ENCODE measurements around the gene FAM3C. TPM values are rescaled to one million over a fixed set of nuclear protein-coding genes. Genes with fewer than 3 reads are reported as not detected.
A peak's percentile ranks its signal among the peaks of the same experiment; 100 is the strongest.

The FAM3C gene
- total and polyA plus RNA-seq, 8 donors, result 15.2 to 147 (median 26.0) TPM

DNA sequence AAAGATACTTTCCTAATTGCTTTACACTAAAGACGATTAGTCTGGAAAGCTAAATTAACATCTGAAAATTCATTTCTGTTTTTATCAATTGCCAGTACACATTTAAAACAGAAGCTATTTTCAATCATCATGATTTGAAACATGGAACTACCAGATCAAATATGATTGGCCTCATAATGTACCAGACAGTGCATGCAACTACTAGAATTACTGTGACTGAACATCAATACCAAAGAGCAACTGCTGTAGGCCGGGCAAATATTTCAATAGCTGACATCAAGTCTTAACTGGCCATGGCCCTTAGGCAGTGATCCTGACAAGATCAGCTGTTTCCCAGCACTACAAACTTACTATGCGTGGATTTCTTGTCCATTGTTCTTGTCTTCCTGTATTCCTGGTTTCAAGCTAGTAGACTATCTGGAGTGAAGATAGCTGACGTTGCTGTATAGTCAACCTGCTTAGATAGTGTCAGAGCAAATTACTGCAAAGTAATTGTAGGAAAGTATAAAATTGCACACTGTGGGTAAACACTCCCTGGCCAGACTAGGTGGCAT, 89.0 kb downstream of the FAM3C start:
- TF ChIP-seq EP300 (IDR thresholded peaks at IDR 0.05) (no peak), POLR2AphosphoS5 (IDR thresholded peaks at IDR 0.05) (no peak), POLR2A (IDR thresholded peaks at IDR 0.05) (no peak)
- TF ChIP-seq, protein P1, sequence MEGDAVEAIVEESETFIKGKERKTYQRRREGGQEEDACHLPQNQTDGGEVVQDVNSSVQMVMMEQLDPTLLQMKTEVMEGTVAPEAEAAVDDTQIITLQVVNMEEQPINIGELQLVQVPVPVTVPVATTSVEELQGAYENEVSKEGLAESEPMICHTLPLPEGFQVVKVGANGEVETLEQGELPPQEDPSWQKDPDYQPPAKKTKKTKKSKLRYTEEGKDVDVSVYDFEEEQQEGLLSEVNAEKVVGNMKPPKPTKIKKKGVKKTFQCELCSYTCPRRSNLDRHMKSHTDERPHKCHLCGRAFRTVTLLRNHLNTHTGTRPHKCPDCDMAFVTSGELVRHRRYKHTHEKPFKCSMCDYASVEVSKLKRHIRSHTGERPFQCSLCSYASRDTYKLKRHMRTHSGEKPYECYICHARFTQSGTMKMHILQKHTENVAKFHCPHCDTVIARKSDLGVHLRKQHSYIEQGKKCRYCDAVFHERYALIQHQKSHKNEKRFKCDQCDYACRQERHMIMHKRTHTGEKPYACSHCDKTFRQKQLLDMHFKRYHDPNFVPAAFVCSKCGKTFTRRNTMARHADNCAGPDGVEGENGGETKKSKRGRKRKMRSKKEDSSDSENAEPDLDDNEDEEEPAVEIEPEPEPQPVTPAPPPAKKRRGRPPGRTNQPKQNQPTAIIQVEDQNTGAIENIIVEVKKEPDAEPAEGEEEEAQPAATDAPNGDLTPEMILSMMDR (IDR thresholded peaks at IDR 0.05), result no peak
- DNase-seq, result no peak
- Histone ChIP-seq H3K9me3 (no peaks in the 10 kb centered on the region), H3K4me1 (no peaks in the 10 kb centered on the region), H3K4me3 (no peak overlapping the region), H3K27me3 (no peaks in the 10 kb centered on the region), H3K27ac (no peak overlapping the region), H3K36me3 (no peaks in the 10 kb centered on the region)
- intact Hi-C loops (cut with DNase I; ENCODE audit: low total_unique reads), result no loop called here
- 64 to 81% (median 67%) methylated on average over 4 of the region's 4 CpGs for WGBS, 5 donors

DNA sequence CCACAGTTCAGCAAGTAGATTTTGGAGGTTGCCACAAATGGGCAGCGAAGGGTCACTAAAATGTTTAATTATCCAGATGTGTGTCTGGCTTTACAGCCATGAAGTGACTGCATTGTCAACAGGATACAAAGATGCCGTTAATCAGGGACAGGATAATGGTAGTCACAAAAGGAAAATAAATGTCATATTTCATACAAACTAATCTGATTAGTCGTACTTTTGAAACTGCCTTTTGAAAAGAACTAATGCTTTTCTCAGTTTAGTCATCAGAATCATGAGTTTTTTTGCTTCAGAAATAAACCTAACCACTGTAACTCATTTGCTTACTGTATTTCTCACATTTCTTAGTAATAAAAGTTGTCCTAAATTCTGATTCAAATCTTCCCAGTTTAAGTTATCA, 89.5 kb downstream of the FAM3C start:
- DNase-seq, result peak in 1 of 2 donors; percentile 15
- no peaks in the 10 kb centered on the region for H3K36me3 ChIP-seq
- H3K27ac ChIP-seq, result no peak overlapping the region
- H3K4me3 ChIP-seq, result no peak overlapping the region
- intact Hi-C loops (cut with DNase I; ENCODE audit: low total_unique reads), result no loop called here
- no peaks in the 10 kb centered on the region for H3K4me1 ChIP-seq
- H3K27me3 ChIP-seq, result no peaks in the 10 kb centered on the region
- 51 to 56% (median 54%) methylated on average over 3 of the region's 3 CpGs for WGBS, 5 donors
- TF ChIP-seq POLR2AphosphoS5 (IDR thresholded peaks at IDR 0.05), result no peak
- no peaks in the 10 kb centered on the region for H3K9me3 ChIP-seq

DNA sequence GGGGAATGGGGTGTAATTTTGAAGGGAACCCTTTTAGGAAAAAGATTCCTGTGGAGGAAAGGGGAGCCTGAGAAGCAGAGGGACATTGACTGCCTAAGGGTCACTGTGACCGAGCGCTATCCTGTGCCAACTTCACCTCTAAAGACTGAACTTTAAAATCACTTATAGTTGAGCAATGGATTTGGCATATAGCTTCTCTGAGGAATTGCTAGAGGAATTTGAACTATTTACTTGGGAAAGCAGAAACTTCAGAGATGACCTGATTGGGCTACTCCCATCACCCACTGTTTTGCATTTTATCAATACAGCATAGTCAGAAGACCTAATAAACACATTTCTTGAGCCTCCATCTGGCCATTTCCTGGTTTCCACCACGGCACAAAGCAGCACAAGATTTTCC, 91.0 kb downstream of the FAM3C start:
- intact Hi-C loops (cut with DNase I; ENCODE audit: low total_unique reads), result no loop called here
- no peaks in the 10 kb centered on the region for H3K36me3 ChIP-seq
- H3K9me3 ChIP-seq, result no peaks in the 10 kb centered on the region
- 76 to 85% (median 79%) methylated on average over 3 of the region's 3 CpGs for WGBS, 5 donors
- TF ChIP-seq EP300 (IDR thresholded peaks at IDR 0.05) (no peak), POLR2A (IDR thresholded peaks at IDR 0.05) (no peak), POLR2AphosphoS5 (IDR thresholded peaks at IDR 0.05) (no peak)
- TF ChIP-seq, protein P1 (IDR thresholded peaks at IDR 0.05), result no peak
- H3K4me1 ChIP-seq, result no peaks in the 10 kb centered on the region
- no peak overlapping the region for H3K27ac ChIP-seq
- no peak for DNase-seq
- no peaks in the 10 kb centered on the region for H3K27me3 ChIP-seq
- H3K4me3 ChIP-seq, result no peak overlapping the region

DNA sequence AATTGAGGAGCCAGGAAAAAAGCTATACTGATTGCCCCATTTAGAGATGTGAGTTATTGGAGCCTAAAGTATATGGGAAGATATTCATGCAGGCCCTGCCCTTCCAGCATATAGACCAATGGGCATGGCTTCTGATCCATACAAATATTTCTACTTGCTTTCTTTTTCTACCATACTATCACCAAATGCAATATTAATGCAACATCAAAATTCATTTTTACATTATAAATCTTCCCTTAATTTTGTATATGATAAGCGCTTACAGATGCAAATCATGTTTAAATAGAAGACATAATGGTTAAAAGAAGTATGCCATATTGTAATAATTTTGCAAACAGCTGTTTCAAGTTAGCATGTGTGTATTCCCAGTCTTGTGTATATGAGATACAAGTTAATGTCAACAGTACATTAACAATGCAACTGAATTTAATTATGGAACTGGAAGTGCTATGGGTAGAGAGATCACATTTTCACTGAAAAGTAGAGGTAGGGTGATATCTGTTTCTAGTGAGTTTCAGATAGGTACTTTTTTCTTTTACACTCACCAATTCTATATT, 91.9 kb downstream of the FAM3C start:
- 88 to 98% (median 91%) methylated on average over 1 of the region's 1 CpG for WGBS, 5 donors
- no peak overlapping the region for H3K27ac ChIP-seq
- intact Hi-C loops (cut with DNase I; ENCODE audit: low total_unique reads), result no loop called here
- H3K4me1 ChIP-seq, result no peaks in the 10 kb centered on the region
- TF ChIP-seq, protein P1 (IDR thresholded peaks at IDR 0.05), result no peak
- TF ChIP-seq POLR2A (IDR thresholded peaks at IDR 0.05) (no peak), EP300 (IDR thresholded peaks at IDR 0.05) (no peak), POLR2AphosphoS5 (IDR thresholded peaks at IDR 0.05) (no peak)
- no peaks in the 10 kb centered on the region for H3K9me3 ChIP-seq
- H3K36me3 ChIP-seq, result no peaks in the 10 kb centered on the region
- no peak for DNase-seq
- H3K27me3 ChIP-seq, result no peaks in the 10 kb centered on the region
- no peak overlapping the region for H3K4me3 ChIP-seq

DNA sequence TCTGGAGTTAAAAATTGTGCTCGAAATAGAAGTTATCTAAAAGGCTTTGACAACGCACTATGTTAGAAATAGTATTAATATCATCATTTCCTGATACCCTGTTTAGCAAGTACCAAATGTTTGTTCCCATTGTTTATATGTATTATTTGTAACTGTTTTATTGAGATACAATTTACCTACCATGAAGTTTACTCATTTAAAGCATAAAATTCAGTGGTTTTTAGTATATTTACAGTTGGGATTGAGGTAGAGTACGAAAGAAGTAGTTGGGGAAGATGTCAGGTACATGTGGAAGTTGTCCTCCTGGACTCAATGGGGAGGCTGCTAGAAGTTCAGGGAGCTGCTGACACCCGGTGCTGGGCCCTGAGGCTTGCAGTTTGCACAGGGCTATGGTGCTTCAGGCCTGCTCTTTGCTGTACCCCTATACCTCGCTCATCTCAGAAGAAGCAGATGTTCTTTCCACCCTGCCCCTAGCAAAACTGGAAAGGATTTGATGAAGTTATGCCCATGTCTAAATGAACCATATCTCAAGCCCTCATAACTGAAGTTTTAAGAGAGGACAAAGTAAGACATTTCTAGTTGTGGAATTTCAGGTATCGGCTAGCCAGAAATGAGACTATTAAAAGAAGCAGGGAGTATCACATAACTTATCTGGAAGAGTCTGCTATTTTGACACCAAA, 92.5 kb downstream of the FAM3C start:
- 88 to 94% (median 91%) methylated on average over 6 of the region's 6 CpGs for whole genome bisulfite sequencing, 5 donors
- H3K4me1 ChIP-seq, result no peaks in the 10 kb centered on the region
- no peaks in the 10 kb centered on the region for H3K36me3 ChIP-seq
- intact Hi-C loops (cut with DNase I; ENCODE audit: low total_unique reads), result no loop called here
- H3K9me3 ChIP-seq, result no peaks in the 10 kb centered on the region
- TF ChIP-seq POLR2A (IDR thresholded peaks at IDR 0.05), result no peak
- TF ChIP-seq, protein P1 (IDR thresholded peaks at IDR 0.05), result no peak
- no peak for TF ChIP-seq EP300 (IDR thresholded peaks at IDR 0.05)
- TF ChIP-seq POLR2AphosphoS5 (IDR thresholded peaks at IDR 0.05), result no peak
- no peak overlapping the region for H3K4me3 ChIP-seq
- H3K27ac ChIP-seq, result no peak overlapping the region
- H3K27me3 ChIP-seq, result no peaks in the 10 kb centered on the region
- DNase-seq, result no peak

Data from stomach (tissue), 9 donors.